GM21526 (cell line): ENCODE results near the gene SLC15A1.

Source experiments
- ATAC-seq: cut with Tn5 transposase; IDR thresholded peaks from one replicate; pipeline ENCODE4 v1.9.1; 2021; ENCODE audit warnings: moderate library complexity; ENCODE audit not compliant: unreplicated experiment, low FRiP score

SLC15A1 gene, protein sequence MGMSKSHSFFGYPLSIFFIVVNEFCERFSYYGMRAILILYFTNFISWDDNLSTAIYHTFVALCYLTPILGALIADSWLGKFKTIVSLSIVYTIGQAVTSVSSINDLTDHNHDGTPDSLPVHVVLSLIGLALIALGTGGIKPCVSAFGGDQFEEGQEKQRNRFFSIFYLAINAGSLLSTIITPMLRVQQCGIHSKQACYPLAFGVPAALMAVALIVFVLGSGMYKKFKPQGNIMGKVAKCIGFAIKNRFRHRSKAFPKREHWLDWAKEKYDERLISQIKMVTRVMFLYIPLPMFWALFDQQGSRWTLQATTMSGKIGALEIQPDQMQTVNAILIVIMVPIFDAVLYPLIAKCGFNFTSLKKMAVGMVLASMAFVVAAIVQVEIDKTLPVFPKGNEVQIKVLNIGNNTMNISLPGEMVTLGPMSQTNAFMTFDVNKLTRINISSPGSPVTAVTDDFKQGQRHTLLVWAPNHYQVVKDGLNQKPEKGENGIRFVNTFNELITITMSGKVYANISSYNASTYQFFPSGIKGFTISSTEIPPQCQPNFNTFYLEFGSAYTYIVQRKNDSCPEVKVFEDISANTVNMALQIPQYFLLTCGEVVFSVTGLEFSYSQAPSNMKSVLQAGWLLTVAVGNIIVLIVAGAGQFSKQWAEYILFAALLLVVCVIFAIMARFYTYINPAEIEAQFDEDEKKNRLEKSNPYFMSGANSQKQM

DNA sequence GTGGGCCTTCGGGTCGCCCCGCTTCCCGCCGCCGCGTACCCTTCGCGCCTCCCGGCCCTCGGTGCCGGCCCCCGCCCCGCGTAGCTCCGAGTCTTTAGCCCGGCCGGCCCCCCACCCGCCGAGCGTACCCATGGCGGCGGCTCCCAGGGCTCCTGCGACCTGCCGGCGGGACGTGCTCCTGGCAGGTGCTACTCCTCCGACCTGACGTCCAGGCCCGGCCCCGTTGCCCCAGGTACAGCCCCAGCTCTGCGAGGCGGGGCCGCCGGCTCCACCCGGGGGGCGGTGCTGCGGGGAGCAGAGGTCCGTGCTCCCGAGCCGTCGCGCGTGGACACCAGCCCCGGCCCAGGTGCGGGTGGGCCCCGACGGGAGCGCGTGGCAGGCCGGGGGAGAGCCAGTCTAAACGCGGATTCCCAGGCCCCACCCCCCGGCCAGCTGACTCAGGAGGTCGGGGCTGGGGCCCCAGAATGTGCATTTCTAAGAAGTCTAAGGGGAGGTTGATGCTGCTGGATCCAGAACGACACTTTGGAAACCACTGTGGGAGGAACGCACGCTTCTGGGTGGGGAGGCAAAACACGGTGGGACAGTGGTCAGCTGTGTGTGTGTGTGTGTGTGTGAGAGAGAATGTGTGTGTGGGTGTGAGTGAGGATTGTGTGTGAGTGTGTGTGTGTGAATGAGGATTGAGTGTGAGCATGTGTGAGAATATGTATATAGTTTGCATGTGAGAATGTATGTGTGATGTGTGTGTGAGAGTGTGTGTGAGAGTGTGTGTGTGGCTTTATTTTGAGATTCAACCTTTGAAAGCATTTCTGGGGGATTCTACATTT lies at the start of gene SLC15A1:
TSS of gene SLC15A1 (minus strand) at position 206 of the 824 bp plus-strand sequence. CDS start at position 132, 74 bp downstream.
- no peak for ATAC-seq

DNA sequence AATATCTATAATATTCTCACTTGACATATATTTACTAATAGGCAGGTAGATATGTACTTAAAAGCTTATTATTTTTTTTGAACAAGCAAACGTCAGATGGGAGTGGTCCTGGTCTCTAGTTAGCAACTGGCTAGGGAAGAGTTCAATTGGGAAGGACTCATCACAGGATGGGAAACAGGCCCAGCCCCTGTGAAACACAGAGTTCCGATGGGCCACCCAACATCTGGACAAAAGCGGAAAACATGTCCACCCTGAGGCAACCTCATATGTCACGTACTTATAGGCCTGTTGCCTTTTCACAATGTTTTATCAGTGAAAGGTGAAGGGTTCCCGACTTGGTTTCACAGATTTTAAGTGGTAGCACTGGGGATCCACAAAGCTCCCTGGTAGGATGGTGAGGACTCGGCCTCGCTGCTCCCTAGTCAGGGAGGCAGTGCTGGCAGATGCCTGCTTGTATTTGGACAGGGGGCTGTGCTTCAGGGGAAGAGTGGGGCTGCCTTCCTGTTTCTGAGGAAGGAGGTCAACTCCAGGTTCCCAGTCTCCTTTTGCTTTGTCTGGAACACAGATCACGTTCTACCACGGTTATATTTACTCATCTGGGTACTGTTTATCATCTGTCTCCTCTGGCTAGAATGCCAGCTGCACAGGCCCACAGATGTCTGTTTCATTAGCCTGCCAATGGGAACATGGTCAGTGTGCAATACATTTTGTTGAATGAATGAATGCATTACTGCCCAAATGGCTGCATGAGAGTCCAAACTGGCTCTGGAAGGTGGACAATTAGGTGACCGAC lies 49.4 kb upstream of the SLC15A1 start:
- no peak for ATAC-seq

DNA sequence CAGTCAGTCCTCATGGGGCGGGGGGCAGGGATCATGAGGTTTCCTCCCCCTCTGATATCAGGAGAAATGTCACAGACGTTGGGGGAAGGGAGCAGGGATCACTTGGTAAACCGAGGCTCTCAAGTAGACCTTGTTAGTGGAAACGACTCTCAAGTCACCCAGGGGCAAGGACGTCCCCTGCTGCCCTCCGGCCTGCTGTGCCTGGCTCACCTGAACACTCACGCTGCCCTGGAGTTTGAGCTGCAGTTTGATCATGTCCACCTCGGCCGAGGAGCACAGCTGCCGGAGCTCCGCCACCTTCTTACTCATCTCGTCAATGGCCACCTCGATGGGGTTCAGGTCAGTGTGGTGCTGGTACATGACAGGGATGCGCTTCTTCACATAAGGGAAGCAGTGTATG lies 47.6 kb upstream of the SLC15A1 start:
- ATAC-seq = no peak

DNA sequence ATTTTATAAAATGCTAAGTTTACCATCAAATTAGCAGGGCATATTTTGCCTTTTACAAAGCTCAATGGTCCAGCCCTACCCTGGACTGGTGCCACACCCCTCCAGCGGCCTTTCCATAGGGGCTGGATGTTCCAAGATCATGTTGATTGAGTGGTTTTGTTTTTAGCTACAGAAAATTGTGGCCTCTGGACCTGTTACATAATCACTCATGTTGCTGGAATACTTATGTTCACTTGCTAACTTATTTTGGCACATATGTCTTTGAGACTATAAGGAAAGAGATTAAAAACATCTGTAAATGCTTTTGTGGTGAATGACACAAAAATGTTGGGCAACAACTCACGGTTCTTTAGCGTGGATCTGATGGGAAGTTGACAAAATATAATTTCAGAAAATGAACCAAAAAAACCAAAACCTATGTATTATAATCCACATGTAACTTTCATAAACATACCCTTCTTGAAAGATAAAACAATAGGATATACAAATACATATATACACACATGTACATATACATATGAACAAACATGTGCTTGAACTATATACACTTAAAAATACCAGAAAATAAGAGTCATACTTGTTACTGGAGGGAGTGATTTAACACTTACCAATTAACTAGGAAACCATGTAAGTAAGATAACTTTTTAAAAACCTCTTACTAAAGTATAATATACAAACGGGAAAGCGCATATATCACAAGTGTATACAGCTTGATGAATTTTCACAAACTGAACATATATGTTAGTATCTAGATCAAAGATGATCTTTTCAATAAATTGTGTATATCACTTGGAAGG lies 46.6 kb upstream of the SLC15A1 start:
- no peak for ATAC-seq

DNA sequence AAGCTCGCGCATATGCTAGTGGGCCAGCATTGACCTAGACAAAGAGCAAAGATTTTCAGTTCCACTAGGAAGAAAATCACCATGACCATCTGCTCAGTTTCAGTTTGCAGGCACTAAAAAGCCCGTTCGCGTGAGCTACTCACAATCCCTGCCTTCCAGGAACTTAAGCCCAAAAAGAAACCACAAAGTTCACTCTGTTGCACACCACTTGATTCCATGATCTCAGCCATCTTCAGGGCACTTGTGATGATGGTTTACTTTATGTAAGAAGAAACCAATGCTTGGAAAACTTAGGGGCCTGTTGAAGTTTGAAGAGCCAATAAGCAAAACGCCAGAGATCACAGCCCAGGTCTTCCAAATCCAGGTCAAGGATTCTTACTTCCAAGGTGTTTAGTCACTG lies 45.0 kb upstream of the SLC15A1 start:
- ATAC-seq = no peak

DNA sequence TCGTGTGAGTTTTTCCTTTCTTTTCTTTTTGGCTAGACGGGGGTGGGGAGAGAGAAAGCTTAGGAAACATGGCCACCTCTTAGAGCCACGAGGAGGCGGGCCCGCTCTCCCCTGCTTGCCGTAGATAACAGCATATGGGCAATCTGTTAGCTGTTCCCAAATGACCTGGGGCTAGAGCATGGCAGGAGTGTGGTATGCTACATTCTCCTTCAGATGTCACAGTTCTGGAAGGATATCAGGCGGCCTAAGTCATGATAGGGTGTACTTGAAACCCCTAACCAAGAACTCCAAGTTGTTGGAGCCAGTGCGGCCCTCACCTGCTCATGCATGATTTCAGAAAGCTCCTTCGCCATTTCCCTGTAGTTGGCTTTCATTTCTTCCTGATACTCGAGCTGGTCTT lies 44.3 kb upstream of the SLC15A1 start:
- no peak for ATAC-seq

DNA sequence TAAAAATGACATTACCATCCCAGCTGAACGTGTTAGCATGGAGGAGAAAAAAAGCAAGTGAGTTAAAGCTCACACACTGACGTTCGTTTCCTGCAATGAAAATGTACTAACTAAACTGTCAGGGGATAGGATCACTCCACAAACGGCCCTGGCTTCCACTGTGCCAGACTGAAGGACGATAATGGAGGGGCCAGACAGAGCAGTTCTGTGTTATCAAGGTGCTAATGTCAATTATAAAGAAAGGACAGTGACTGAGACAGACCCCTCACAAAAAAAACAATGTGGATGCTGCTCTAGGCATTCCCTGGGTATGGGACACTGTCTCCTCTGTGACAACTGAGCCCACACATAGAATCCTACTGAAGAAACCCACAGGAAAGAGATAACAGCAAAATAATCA lies 43.7 kb upstream of the SLC15A1 start:
- ATAC-seq = no peak

DNA sequence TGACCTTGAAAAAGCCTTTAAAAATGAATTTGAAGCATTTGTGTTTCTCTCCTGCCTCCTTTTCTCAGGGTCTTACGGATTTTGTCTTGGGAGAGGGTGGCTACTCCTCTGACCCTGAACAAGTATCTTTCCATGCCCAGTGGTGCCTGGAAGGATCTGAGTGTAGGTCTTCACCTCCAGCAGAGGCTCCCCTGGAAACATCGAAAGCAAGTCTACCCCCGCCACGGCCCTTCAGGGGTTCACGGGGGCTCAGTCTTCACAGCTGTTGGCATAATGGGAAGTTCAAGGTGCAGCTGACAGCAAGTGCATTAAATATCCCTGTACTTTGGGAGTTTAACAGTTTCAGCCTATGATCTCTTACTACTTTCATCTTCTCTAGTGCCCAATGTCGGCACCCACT lies 42.7 kb upstream of the SLC15A1 start:
- ATAC-seq = no peak

DNA sequence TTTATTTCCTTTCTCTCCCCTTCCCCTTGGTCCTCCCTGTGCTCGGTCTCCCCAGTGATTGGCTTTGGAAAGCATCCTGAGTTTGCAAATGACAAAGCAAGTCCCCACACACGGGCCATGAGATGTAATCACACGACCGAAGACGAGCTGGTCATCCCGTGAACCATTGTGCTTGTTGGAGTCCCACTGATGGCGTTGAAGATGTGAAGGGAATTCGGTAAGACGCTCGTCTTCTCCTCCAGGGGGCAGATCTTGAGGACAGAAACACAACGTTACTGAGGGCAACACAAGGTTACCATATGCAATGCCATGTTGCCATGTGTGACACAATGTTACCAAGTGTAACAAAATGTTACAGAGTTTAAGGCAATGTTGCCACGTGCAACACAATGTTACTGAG lies 42.0 kb upstream of the SLC15A1 start:
- ATAC-seq = no peak

DNA sequence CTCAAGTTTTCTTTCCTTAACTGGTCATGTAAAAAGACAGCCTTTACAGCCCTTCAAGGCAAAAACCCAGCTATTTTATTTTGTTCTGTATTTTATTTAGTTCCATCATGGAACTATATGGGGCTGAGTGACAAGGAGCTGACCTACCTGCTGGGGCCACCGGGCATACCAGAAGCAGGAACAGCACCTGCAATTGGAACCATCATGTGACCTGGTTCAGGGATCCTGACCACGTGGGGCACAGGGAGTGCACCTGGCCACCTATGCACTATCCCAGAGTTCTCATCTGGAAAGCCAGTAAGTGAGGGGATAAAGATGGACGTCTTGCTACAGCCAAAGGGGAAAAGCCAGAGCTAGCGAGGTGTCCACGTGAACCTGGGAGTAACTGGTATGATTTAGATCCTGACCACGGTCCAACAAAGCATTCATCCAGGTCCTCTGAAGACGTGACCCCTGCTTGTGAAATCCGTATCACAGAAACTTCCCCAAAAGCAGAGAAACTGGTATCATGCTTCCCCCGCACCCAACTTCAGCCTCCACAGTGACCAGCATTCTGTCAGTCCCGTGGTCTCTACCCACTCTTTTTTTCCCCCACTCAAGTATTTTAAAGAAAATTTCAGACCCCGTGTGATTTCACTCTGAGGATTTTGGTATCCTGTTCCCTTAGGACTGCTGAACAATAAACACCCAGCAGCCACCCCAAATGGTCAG lies 40.5 kb upstream of the SLC15A1 start:
- no peak for ATAC-seq

DNA sequence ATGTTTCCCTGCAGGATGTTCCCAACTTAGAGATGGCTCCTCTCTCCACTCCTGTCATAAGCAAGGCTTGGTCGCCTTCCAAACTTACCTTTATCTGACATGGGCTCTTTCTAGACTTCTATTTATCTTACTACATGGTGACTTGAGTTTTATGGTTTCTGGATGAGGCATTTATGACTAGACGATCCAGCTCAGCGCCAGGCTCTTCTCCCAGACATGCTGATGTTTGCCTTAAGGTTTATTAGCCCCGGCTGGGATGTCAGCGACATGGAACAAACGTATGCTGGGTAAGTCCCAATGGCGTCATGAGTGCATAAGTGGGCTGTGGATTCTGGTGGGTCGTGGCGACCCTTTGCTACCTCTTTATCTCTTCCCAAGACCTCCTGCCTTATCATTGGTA lies 39.8 kb upstream of the SLC15A1 start:
- ATAC-seq = no peak

DNA sequence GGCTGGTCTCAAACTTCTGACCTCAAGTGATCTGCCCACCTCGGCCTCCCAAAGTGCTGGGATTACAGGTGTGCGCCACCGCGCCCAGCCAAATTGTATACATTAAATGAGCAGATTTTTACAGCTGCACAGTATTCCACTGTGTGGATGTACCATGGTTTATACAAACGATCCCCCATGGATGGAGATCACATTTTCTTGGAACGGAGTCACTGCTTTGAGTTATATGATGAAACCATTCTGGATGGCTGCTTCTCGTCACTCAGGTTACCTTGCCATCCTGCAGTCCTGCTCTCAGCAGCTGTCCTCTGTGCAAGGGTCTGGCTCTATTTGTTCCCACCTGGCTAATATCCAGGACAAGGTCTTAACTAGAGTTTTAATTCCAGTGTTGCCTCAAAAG lies 39.1 kb upstream of the SLC15A1 start:
- no peak for ATAC-seq

DNA sequence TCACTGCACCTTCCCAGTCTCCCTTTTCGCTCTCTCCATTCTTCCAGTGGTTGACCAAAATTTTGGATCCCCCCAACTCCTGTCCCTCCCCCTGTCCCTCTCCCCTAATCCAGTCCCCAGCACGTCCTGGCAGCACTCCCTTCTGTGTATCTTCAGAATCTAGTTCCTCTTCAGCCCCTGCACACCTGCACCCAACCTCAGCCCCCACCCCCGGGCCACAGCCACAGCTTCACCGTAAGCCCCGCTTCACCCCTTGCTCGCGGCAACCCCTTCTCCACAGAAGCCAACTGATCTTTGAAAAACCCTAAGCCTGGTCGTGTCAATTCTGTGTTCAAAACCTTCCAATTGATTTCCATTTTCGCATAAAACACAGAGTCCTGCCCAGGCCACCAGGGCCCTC lies 35.5 kb upstream of the SLC15A1 start:
- ATAC-seq = no peak

DNA sequence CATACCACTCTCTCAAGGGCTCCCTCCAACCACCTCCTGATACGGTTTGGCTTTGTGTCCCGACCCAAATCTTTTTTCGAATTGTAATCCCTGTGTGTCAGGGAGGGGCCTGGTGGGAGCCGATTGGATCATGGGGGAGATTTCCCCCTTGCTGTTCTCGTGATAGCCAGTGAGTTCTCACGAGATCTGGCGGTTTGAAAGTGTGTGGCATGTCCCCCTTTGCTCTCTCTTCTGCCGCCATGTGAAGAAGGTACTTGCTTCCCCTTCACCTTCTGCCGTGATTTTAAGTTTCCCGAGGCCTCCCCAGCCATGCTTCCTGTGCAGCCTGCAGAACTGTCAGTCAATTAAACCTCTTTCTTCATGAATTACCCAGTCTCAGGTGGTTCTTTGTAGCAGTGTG lies 34.7 kb upstream of the SLC15A1 start:
- ATAC-seq = no peak

DNA sequence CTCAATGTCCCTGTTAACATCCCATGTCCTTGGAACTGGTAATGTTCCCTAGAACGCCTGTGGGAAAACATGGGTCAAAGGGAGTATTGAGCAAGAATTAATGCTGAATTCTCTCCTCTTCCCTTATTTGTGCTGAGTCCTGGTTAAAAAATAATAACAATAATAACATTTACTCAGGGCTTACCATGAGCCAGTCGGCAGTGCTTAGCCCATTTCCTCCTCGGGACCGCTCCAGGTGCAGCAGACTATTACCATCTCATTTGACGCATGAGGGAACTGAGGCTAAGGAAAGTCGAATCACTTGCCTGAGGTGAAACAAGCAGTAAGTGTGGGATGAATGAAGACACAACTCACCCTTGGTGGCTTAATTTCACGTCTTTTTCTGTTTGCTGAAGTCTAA lies 33.6 kb upstream of the SLC15A1 start:
- ATAC-seq = no peak

DNA sequence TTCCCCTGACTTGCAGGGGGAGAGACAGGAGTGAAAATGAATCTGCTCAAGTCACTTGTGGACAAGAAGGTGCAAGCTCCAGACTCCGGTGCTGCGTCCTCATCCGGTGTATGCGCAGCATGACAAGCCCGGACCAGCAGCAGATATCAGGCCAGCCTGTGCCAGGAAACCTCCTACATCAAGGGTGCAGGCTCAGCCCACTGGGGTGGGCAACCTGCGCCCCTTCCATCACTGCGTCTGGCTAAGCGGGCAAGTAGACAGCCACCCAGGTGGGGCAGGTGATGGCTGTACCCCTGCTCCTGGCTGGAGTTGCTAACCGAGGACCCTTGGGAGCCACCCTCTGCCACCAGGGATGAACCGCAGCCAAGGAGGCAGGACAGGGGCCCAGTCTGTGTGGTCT lies 32.9 kb upstream of the SLC15A1 start:
- no peak for ATAC-seq

DNA sequence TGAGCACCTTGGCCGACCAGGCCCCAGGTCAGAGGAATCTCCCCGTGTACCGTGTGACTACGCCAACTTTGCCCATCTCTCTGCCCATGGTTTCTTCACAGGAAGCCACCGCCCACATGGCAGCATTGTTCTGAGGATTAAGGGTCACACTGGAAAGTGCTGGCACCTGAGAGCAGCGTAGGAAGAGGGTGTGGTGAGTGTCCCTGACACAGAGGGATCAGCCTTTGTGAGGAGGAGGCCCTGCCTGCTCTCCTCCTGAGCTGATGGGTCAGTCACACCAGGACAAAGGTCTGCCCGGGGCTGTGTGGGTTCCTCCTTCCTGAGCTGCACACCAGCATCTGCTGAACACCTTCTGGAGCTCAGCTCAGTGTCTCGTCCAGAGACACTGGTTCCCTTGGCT lies 32.2 kb upstream of the SLC15A1 start:
- no peak for ATAC-seq

DNA sequence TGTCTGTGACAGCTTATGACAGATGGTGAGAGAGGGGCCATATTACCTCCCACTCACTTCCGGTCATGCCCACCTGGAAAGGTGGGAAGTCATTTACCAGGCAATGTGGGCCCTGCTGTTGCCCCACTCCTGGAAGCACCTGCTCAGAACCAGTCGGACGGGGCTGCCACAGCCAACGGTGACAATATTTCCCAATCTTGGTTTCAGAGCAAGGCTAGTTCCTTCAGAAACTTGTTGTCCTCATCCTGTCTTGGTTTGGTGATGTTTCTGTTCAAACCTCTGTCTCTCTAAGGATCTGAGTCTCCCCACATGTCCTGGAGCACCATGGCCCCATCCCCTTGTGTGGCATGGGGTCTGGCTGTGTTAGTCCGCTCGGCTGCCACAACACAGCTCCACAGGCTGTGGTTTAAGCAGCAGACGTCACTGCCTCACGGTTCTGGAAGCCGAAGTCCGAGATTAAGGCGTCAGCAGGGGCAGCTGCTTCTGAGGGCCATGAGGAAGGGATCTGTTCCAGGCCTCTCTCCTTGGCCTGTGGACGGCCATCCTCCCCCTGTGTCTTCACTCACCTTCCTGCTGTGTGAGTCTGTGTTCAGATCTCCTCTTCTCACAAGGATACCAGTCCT lies 31.5 kb upstream of the SLC15A1 start:
- no peak for ATAC-seq

DNA sequence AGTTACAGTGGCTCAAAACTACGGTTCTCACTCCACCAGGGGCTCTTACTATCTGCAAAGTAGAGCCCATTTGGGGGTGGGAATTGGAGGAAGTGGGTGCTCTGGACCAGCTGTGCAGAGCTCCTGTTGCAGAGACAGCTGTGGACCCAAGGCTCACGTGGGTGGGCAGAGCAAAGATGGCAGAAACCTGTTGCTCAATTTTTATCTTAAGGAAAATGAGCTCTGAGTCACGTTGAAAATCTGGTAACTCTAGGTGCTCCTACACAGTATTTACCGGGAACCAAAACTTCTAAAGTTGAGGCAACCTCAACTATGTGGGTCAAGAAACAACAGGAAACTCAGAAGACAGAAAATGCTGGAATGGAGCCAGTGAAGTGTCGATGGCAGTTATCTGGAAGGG lies 30.2 kb upstream of the SLC15A1 start:
- ATAC-seq = no peak
